GM21360 (cell line): Measurements from ENCODE around the gene CISD2.
"Not testable (repeated sequence)": the region's sequence is repeated elsewhere in the genome, so short reads cannot be mapped to it uniquely, and the experiment has no call there.

Experiments
- ATAC-seq: cut with Tn5 transposase; IDR thresholded peaks from one replicate; pipeline ENCODE4 v1.9.1; 2021; ENCODE audit warnings: mild to moderate bottlenecking, moderate library complexity; ENCODE audit not compliant: unreplicated experiment

The CISD2 gene, protein sequence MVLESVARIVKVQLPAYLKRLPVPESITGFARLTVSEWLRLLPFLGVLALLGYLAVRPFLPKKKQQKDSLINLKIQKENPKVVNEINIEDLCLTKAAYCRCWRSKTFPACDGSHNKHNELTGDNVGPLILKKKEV

DNA sequence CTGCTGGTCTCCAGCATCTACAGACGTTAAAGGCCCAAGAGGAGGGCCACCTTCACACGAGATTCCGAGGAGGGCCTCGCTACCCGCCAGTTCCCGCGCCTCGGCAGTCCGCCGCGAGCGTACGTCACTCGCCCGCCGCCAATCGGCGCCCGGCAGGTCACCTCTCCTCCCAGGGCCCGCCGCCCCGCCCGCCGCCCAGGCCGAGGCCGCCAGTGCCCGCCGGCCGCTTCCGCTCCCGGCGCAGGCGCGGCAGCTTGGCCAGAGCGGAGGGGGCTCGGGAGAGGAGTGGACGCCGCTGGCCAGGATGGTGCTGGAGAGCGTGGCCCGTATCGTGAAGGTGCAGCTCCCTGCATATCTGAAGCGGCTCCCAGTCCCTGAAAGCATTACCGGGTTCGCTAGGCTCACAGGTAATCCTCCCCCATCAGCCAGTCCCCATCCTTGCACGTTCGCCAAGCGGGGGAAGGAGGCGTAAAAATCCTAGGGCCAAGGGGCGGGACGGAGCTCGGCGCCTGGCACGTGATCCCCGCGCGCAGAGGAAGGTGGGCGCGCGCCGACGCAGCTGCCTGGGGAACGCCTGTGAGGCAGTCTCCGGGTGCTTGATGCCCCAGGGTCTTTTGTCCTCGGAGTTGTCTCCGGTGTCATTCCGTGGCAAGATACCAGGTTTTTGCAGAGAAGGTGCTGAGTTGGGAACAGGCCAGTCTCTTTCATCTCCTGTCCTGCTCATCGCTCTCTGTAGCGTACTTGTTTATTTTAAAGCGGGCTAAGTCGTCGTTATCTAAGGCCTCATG is at the start of gene CISD2:
TSS of gene CISD2 (plus strand) at position 212 of the 788 bp plus-strand sequence. CDS start at position 305, 93 bp downstream.
- ATAC-seq = peak; percentile 89

DNA sequence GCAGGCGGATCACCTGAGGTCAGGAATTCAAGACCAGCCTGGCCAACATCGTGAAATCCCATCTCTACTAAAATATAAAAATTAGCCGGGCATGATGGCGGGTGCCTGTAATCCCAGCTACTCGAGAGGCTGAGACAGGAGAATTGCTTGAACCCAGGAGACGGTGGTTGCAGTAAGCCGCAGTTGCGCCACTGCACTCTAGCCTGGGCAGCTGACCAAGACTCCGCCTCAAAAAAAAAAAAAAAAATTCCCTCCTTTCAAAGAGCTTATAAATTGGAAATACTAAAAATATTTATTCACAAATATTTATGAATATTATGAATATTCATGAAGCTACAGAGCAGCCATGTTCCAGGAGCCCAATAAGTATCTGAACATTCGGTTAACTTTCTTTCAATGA is 49.7 kb upstream of the CISD2 start:
- not testable (repeated sequence) for ATAC-seq

DNA sequence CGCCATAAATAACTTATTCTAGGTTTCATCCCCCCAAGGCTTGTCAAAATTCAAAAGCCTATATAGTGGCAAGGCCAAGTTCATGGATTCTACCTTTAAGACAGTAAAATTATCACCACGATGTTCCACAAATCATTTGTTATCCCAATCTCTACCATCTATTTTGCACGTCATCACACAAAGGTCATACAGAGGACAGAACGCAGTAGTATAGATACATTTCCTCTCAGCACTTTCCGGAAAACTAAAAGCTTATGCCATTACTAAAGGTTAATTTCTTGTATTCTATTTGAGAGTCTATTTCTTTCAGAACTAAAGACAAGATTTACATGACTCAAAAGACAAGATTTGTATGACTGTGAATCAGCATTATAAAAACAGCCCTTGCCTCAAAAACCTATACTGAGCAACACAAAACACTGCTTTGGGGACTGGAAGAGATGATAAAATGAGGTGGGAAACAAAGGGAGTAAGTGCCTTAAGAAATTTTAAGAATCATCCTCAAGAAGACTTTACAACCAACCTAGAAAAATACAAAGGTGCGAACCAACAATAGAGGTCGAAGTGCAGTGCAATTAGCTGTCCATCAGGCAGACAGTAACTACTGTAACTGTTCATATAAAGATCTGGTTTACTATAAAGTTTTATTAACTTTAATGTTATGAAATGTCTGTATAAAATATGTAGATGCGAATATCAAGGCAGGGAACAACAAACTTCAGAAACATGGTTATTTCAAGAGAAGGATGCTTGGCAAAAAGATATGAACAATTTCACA is 49.0 kb upstream of the CISD2 start:
- ATAC-seq = no peak

DNA sequence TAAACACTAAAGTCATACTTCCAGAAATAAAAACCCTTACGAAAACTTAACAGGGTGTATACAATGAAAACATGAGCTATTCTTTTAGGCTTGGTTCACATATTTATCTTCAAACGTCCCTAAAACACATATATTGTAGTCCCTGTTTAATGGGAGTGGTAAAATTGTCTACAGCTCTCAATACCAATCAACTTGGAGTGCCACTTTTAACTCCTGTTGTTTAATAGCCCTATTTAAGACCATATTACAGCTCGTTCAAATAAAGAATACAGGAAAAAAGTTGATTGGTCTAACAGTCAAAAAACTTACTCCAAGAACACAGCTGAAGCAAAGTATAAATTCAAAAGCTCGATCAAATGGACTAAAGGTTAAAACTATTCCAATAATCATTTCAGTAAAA is 45.3 kb upstream of the CISD2 start:
- no peak for ATAC-seq

DNA sequence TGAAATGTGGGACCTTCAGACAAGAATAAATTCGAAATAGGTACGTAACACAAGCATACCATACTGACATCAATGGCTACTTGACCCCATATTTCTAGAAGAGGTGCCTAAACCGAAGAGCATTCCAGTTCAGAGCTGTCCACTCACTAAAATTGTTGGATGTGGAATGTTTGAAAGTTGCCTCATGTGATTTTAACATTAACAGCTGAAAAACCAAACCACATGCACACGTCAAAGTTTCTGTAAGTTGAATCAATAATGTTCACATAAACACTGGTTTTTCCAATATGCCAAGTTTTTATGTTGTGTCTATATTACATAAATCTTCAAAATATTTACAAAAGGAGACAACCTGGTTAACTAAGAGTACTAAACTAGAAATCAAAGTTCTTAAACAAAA is 44.9 kb upstream of the CISD2 start:
- ATAC-seq = no peak

DNA sequence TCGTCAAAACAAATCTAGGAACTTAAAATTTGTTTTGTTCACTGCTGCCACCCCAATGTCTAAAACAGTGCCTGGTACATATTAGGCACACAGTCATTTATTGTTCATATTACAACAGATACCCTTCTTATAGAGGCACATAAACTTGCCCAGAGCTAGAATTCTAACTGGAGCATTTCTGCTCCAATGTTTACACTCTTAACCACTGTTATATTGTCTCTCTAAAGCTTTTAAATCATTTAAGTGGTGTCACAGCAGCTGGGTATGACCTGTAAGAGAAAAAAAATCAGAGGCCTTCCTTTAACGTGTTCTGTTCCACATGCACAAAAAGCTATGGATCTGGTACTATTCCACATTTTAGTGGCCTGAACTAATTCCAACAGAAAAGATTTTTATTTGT is 44.4 kb upstream of the CISD2 start:
- no peak for ATAC-seq

DNA sequence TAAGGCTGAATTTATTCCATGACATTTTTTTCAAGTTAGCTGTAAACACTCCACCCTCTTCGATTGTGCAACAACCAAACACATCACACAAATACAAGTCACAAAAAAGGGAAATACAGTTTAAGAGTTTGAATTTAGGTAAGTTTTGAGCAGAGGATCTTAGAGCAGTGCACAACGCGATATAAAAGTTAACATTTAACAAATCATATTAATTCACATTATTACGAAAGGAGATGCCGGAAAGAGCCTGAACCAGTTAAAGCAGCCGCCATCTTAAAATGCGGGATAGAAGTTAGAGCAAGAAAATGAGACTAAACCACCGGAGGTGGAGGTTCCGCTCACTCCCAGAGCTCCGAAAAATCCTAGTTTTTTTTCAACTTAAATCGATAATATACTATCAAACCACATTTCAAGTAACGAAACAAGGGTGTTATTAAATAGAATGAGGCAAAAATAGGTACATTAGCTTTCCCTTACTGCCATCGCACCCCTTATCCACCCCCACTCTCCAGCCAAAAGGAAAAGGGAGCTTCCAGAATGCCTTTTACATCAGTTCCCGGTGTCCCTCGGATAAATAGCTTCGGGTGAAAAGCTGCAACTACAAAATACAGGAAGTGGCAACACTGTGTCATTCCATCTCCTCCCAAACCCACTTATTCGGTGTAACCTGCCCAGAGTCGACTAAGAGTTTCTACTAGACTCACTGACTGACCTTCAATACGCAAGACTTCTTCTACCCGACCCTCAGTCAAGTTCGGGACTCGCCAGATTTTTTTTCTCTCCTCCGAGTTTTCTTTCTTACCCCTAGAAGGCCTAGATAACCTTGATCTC is 43.3 kb upstream of the CISD2 start:
- ATAC-seq = no peak

DNA sequence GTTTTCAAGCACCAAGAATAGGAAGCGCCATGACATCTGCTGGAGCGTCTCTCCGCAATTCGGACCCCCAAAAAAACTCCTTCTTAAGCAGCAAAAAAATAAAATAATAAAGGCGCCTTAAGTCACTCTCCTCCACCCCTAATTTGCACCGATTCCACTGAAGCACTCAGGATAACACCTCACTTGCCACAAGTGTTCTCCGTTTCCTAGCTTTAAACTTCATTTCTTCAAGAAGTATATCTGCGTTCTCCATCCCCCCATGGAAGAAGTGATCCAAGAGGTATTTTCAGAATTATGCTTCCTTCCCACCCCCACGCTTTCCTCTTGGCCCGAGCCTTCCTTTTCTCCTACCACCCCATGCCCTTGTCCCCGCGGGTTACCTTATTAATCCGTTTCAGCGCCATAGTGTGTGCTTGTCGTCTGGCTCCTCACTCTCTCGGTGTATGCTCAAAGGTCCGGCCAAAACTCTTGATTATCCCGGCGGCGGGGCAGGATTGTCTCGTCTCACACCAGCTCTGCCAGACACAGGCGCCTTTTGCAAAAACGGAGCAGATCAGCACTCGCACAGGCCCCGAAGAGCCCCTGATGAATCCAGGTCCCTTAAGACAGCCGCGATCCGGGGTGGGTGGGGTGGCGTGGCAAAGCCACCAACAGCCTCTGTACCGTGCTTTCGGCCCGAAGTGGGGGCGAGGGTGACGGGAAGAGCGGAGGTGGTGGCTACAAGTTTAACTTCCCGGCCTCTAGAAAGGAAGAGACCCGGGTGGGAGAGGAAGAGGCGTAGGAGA is 42.5 kb upstream of the CISD2 start:
- no peak for ATAC-seq

DNA sequence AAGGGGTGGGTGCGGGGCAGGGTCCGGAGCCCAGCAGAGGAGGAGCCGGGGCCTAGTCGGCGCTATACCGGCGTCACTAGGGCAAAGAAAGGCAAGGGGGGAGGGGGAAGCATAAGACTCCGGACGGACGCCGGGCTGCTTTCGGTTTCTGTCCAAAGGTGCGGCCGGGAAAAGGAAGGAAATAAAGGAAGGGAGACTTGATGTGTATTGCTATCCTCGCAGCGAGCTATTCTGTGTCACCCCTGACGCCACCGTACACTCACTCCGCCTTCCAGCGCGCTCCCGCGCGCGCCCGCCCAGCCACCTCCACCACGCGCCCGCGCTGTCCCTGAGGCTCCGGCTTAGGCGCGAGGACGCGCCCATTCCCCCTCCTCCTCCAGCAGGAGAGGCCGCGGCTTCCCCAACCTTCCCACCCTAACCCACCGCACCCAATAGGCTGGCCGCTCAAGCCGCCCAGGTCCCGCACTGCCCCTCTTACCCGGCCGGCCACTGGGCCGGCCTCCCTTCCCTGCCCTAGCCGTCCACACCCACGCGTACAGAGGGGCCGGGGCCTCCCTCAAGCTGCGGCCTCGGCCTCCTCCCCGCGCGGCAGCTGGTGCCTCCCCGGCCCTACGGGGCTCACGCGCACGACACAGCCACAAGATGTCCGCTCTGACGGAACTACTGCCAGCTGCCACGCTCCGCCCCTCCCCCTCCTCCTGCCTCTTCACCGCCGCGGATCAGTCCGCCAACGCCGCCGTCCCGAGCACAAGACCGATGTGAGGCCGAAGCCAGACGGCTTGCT is 41.7 kb upstream of the CISD2 start, which contains the start of gene UBE2D3:
TSS of gene UBE2D3 (minus strand) at position 662 of the 784 bp plus-strand sequence. CDS start 1,043 bp downstream, outside the sequence.
- peak; percentile 31 for ATAC-seq

DNA sequence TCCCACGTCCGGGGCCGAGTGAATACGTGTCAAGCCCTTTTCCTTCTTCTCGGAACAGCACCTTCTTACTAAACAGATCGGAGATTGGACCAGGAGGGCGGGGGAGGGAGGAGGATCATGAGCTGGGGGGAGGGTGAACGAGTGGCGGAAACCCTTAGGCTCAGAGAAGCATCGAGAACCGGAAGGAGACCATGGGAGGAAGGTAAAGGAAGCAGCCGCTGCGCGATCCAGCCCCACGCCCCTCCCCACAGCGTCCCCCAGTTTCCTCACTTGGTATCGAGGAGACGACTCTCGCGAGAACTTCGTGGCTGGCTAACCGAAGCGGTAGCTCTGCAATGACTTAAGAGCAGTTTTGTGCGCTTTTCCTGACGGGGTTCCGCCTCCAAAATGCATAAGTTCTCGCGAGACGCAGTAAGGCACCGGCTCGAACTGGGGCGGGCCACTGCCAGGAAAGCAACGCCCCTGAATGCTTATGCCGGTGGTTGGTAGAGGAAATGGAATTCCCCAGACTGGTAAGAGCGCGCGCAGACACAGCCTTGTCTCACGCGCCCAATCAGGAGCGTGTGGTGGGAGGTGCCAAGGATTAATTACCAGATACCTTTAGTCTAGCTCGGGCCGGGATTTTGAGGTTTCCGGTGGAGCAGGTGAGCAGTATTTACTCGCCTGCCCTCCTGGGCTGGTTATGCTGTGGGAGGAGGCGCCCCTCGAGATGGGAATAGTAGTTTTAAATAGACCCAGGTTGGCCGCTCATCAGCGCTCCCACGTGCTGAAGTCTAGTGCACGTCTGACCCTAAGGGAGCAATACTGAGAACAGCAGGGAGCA is 40.9 kb upstream of the CISD2 start:
- ATAC-seq = peak; percentile 79

DNA sequence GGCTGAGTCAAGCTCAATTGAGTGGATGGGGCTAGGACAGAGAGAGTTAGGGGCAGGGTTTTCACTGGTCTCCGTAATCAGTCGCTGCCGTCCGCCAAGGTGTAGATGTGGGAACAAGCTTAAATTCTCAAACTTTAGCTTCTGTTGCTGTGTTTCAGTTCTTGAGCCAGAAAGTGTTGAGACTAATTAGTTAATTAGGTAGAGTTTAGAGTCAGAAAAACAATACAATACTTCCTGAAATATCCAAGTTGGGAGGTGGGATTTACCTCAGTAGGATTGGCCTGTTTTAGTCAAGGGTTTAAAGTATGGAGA is 40.3 kb upstream of the CISD2 start:
- ATAC-seq = no peak

DNA sequence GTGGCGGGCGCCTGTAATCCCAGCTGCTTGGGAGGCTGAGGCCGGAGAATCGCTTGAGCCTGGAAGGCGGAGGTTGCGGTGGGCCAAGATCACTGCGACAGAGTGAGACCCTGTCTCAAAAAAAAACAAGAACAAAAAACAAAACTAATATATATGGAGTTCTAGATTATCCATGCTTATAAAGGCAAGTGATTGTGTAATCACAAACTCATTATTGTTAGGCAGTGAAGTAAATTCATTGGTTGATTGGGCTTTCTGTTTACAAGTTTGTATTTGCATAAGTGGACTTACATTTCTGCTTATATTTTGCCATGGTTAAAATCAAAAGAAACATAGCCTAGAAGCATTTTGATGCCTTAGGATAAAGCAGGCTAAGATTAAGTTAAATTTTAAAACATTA is 39.0 kb upstream of the CISD2 start:
- ATAC-seq = no peak

DNA sequence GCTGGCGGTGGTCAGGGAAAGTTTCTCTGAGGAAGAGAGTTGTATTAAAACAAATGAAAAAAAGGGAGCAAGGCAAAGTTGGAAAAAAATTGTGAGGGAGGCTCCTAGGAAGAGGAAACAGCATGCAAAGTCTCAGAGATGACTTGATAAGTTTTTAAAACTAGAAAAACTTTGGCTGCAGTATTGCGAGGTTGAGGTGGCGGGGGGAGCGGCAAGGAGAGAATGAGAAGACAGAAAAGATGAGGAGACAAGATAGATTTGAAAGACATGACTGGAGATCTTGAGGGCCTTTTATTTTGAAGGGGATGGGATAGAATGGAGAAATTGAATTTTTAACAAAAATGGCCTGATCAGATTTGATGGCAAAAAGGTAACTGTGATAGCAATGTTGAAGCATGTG is 36.7 kb upstream of the CISD2 start:
- ATAC-seq = no peak

DNA sequence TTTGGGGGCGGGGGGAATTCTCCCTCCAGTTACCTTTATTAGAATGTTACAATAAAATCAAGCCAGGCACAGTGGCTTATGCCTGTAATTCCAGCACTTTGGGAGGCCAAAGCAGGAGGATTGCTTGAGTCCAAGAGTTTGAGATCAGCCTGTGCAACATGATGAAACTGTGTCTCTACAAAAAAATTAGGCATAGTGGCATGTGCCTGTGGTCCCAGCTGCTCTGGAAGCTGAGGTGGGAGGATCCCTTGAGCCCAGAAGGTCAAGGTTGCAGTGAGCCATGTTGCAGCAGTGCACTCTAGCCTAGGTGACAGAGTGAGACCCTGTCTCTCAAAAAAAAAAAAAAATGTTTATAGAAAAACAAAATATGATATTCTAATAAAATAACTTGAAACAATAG is 36.1 kb upstream of the CISD2 start:
- no peak for ATAC-seq

DNA sequence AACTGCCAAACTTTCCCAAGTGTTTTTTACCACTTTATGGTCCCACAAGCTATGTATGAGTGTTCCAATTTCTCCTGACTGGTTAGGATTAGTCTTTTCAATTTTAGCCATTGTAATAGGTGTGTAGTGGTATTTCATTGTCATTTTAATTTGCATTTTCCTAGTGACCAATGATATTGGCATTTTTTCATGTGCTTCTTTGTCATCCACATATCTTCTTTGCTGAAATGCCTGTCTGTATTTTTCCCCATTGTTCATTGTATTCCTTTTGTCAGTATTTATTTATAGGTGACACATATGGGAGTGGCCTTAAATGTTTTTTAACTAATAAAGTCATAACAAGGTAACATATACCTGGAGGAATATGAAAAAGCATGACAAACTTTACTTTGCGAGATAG is 32.2 kb upstream of the CISD2 start:
- ATAC-seq = no peak

DNA sequence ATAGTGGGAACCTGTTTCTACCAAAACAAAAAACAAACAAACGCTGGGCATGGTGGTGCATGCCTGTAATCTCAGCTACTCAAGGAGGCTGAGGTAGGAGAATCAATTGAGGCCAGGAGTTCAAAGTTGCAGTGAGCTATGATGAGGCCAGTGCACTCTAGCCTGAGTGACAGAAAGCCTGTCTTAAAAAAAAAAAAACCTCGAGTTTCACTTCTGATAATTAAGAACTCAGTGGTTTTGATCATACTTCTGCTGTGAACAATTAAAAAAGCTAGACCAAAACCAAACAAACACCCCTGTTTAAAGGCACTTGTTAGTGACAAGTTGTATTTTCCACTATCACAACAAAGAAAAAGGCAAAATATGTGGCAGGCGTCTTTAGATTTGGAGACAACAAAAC is 26.4 kb upstream of the CISD2 start:
- no peak for ATAC-seq

DNA sequence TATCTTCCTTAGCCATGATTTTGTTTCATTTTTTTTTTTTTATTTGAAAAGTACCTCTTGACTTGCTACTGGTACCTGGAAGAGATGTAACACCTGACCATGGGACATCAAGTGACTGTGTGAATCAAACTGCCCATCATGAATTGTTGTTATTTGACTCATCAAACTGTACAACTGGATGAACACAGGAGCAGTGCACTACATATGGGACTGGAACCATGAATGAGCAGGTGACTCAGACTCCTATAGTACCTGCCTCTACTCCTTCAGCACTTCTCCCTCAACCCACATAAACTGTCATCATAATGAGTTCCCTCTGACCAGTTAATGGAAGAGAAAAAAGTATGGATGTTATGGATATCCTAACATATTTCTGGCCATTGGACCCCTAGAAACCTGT is 25.5 kb upstream of the CISD2 start:
- ATAC-seq = no peak

DNA sequence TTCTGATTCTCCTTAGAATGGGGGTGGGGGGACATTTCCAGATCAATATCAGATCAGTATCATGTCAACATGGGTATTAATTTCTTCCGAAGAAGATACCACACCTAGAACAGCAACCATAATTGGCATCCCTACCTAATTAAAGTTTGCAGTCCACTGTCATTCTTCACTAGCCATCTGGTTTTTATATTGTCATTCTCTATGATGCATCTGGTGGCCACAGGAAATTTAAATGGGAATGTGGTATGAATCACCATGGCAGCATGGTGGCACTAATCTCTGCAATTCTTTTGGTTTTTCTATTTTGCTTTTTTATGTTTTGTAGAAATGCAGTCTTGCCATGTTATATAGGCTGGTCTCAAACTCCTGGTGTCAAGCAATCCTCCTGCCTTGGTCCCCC is 24.9 kb upstream of the CISD2 start:
- no peak for ATAC-seq

DNA sequence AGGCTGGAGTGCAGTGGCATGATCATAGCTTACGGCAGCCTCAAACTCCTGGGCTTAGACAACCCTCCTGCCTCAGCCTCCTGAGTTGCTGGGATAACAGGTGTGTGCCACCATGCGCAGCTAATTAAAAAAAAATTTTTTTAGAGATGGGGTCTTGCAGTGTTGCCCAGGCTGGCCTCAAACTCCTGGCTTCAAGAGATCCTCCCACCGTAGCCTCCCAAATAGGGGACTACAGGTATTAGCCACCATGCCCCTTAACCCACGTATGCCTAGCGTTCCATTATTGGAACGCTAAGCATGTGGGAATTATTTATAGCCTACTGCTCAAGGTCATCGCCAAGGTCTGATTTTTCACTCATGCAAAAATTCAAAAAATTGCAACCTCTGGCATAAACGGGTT is 21.1 kb upstream of the CISD2 start:
- ATAC-seq = no peak
